GM18870 (cell line): ENCODE measurements around the gene MVB12B.

ENCODE experiments used
- ATAC-seq: cut with Tn5 transposase; IDR thresholded peaks from one replicate; pipeline ENCODE4 v1.9.1; 2021; ENCODE audit warnings: moderate library complexity; ENCODE audit not compliant: unreplicated experiment

Gene MVB12B

GRCh38 chr9:126514037-126514821 lies 187.6 kb downstream of the MVB12B start:
- no peak for ATAC-seq

- ATAC-seq = no peak
Observed at GRCh38 chr9:126515001-126515872, 188.6 kb downstream of the MVB12B start.

- ATAC-seq = no peak
Observed at GRCh38 chr9:126515873-126516505, 189.4 kb downstream of the MVB12B start.

- ATAC-seq = no peak
Observed at GRCh38 chr9:126516561-126516935, 189.9 kb downstream of the MVB12B start.

GRCh38 chr9:126516936-126517832 lies 190.6 kb downstream of the MVB12B start:
- ATAC-seq = no peak

GRCh38 chr9:126517833-126518356 lies 191.3 kb downstream of the MVB12B start:
- ATAC-seq = no peak

GRCh38 chr9:126518763-126519162 lies 192.1 kb downstream of the MVB12B start:
- no peak for ATAC-seq

- ATAC-seq = no peak
Observed at GRCh38 chr9:126519660-126520420, 193.2 kb downstream of the MVB12B start.

GRCh38 chr9:126520453-126520852 lies 193.8 kb downstream of the MVB12B start:
- ATAC-seq = no peak

- no peak for ATAC-seq
Observed at GRCh38 chr9:126521089-126521488, 194.5 kb downstream of the MVB12B start.

- no peak for ATAC-seq
Observed at GRCh38 chr9:126521551-126521950, 194.9 kb downstream of the MVB12B start.

GRCh38 chr9:126521976-126522590 lies 195.5 kb downstream of the MVB12B start:
- ATAC-seq = no peak

GRCh38 chr9:126522612-126523356 lies 196.2 kb downstream of the MVB12B start:
- ATAC-seq = no peak

GRCh38 chr9:126523611-126524111 lies 197.0 kb downstream of the MVB12B start:
- no peak for ATAC-seq

- ATAC-seq = no peak
Observed at GRCh38 chr9:126524353-126525077, 197.9 kb downstream of the MVB12B start.

- ATAC-seq = no peak
Observed at GRCh38 chr9:126526218-126527108, 199.8 kb downstream of the MVB12B start.
